Left ventricle myocardium inferior (tissue), 1 donor: ENCODE data around the gene TMEM215. TPM values are rescaled to one million over a fixed set of nuclear protein-coding genes. Genes with fewer than 3 reads are reported as not detected.

Experiments used
- DNase-seq: peaks from one replicate; pipeline ENCODE4 v3.0.0-alpha.2; 2020
- H3K27ac ChIP-seq: fragments of 200-600 bp; replicated peaks from 2 replicates; pipeline ENCODE4 v1.8.0; 2021
- H3K27me3 ChIP-seq: fragments of 200-600 bp; 2 replicates; pipeline ENCODE4 v1.8.0; 2021; ENCODE audit warnings: low read depth
- H3K36me3 ChIP-seq: fragments of 200-600 bp; 2 replicates; pipeline ENCODE4 v1.8.0; 2021
- H3K4me1 ChIP-seq: fragments of 200-600 bp; 2 replicates; pipeline ENCODE4 v1.8.0; 2021
- H3K4me3 ChIP-seq: fragments of 200-600 bp; 2 replicates; pipeline ENCODE4 v1.8.0; 2021; ENCODE audit warnings: mild to moderate bottlenecking, moderate library complexity
- H3K9me3 ChIP-seq: fragments of 200-600 bp; replicated peaks from 2 replicates; pipeline ENCODE4 v1.8.0; 2021
- intact Hi-C: fragments of 100-400 bp; cut with micrococcal nuclease; formaldehyde crosslinking; loops from one replicate; pipeline ENCODE4 v1.11.0; 2022
- total RNA-seq: library from RNA; stranded (reverse); fragmentation: NEBNext Ultra II Directional; extraction: Animal tissue kit (Norgen Biotek cat#: 25700); gene quantifications from one replicate; pipeline ENCODE4 v1.2.1, GENCODE V29; 2021
- TF ChIP-seq, protein P1 (sequence below): fragments of 200-600 bp; IDR thresholded peaks from 2 replicates; pipeline ENCODE4 v1.8.0; 2021; ENCODE audit warnings: antibody characterized with exemption, mild to moderate bottlenecking, borderline replicate concordance
- donor health status: DM: no; HTN: yes; CAD: no; lungs with severe emphysema.

TMEM215 gene
- total RNA-seq, 1 donor from 2014 or later: not detected

DNA sequence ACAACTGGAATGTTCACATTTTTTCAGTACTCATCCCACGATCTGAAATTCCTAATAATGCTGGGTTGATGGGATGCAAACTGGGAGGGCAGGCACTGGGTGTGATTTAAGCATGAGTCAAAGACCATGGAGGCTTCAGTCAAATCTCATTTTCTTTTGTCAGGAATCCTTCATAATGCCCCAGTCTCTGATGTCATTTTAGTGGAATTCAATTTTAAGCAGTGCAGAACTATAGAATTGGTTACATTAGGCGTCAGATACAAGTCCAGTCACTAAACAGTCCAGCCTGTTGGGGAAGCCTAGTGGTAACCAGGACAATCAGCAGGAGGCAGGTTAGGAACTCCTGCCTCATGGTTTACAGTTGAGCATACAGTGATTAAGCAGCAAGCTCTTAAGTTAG lies 41.0 kb upstream of the TMEM215 start:
- Histone ChIP-seq H3K27me3 (no peaks in the 10 kb centered on the region), H3K27ac (no peak overlapping the region), H3K4me3 (no peak overlapping the region), H3K4me1 (no peaks in the 10 kb centered on the region), H3K36me3 (no peaks in the 10 kb centered on the region), H3K9me3 (no peaks in the 10 kb centered on the region)
- TF ChIP-seq, protein P1, sequence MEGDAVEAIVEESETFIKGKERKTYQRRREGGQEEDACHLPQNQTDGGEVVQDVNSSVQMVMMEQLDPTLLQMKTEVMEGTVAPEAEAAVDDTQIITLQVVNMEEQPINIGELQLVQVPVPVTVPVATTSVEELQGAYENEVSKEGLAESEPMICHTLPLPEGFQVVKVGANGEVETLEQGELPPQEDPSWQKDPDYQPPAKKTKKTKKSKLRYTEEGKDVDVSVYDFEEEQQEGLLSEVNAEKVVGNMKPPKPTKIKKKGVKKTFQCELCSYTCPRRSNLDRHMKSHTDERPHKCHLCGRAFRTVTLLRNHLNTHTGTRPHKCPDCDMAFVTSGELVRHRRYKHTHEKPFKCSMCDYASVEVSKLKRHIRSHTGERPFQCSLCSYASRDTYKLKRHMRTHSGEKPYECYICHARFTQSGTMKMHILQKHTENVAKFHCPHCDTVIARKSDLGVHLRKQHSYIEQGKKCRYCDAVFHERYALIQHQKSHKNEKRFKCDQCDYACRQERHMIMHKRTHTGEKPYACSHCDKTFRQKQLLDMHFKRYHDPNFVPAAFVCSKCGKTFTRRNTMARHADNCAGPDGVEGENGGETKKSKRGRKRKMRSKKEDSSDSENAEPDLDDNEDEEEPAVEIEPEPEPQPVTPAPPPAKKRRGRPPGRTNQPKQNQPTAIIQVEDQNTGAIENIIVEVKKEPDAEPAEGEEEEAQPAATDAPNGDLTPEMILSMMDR: no peak
- intact Hi-C loops: no loop called here
- DNase-seq: no peak

DNA sequence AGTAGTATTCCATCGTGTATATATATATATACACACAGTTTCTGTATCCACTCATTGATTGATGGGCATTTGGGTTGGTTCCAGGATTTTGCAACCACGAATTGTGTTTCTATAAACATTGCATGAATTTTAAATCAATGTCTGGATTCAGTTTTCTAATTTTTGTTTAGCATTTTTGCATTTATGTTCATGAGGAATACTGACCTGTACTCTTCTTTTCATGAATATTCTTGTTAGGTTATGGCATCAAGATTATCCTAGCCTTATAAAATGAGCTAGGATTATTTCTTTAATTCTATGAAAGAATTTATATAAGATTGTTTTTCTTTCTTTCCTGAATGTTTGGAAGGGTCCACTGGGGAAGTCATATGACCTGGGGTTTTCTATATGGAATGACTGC lies 35.3 kb upstream of the TMEM215 start:
- intact Hi-C loops: no loop called here
- H3K4me1 ChIP-seq: no peaks in the 10 kb centered on the region
- H3K4me3 ChIP-seq: no peak overlapping the region
- H3K27me3 ChIP-seq: peaks cover 5% of the 10 kb centered on the region
- TF ChIP-seq, protein P1: no peak
- H3K9me3 ChIP-seq: no peaks in the 10 kb centered on the region
- no peaks in the 10 kb centered on the region for H3K36me3 ChIP-seq
- no peak overlapping the region for H3K27ac ChIP-seq
- no peak for DNase-seq

DNA sequence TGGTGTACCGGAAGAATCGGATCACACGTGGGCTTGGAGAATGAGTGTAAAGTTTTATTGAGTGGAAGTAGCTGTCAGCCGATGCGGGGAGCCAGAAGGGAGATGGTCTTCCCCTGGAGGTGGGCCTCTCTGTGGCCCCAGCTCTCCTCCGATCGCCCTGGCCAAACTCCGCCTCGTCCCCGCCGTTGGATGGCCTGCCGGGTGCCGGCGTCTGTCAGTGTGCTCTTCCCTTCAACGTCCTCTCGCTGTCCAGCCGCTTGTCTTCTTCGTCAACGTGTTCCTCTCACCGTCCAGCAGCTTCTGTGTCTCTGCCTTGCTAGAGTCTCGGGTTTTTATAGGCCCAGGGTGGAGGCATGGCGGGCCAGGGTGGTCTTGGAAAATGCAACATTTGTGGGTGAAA lies 27.6 kb upstream of the TMEM215 start:
- H3K27ac ChIP-seq: no peak overlapping the region
- H3K36me3 ChIP-seq: no peaks in the 10 kb centered on the region
- TF ChIP-seq, protein P1: no peak
- DNase-seq: no peak
- no peaks in the 10 kb centered on the region for H3K4me1 ChIP-seq
- intact Hi-C loops: no loop called here
- H3K9me3 ChIP-seq: peaks cover 13% of the 10 kb centered on the region
- H3K4me3 ChIP-seq: no peak overlapping the region
- peaks cover 22% of the 10 kb centered on the region for H3K27me3 ChIP-seq

DNA sequence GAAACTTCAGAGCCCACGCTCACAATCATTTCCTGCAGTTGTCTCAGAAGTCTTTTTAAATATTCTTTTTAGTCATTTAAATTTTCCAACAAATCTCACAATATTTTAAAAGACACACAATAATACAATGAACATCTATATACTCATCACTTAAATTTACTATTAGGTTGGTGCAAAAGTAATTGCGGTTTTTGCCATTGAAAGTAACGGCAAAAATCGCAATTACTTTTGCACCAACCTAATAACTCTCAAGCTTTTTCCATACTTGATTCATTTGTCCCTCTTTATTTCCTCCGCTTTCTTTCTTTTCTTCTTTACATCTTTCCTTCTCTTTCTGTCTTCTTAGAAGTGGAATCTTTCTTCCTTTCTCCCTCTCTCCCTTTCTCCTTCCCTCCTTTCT lies 19.2 kb upstream of the TMEM215 start:
- DNase-seq: no peak
- no peaks in the 10 kb centered on the region for H3K36me3 ChIP-seq
- TF ChIP-seq, protein P1: no peak
- no peaks in the 10 kb centered on the region for H3K9me3 ChIP-seq
- no peak overlapping the region for H3K27ac ChIP-seq
- intact Hi-C loops: no loop called here
- H3K4me1 ChIP-seq: no peaks in the 10 kb centered on the region
- peaks cover 7% of the 10 kb centered on the region for H3K27me3 ChIP-seq
- no peak overlapping the region for H3K4me3 ChIP-seq

DNA sequence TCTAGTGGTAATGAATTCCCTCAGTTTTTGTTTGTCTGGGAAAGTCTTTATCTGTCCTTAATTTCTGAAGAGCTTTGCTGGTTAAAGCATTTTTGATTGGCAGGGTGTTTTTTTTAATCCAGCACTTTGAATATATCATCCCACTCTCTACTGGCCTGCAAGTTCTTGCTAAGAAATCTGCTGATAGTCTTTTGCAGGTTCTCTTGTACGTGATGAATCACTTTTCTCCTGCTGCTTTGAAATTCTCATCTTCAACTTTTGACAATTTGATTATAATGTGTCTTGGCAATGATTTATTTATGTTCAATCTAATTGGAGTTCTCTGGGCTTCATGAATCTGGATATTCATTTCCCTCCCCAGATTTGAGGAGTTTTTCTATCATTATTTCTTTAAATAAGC lies 8.1 kb upstream of the TMEM215 start:
- peaks cover 50% of the 10 kb centered on the region for H3K9me3 ChIP-seq
- TF ChIP-seq, protein P1: no peak
- intact Hi-C loops: no loop called here
- no peaks in the 10 kb centered on the region for H3K4me1 ChIP-seq
- no peak overlapping the region for H3K4me3 ChIP-seq
- no peaks in the 10 kb centered on the region for H3K36me3 ChIP-seq
- H3K27me3 ChIP-seq: peaks cover 21% of the 10 kb centered on the region
- no peak for DNase-seq
- H3K27ac ChIP-seq: no peak overlapping the region

DNA sequence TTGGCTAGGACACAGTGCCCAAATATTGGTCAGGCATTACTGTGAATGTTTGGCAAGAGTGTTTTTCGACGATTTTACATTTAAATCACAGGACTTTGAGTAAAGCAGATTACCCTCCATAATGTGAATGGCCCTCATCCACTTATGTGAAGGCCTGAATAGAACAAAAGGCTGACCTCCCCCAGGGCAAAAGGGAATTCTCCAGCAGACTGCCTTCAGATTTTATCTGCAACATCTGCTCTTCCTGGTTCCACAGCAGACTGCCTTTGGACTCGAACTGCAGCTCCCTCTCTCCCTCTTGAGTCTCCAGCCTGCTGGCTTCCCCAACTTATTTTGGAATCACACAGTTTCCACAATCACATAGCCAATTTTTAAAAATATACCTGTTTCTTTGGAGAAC lies 7.1 kb upstream of the TMEM215 start:
- Histone ChIP-seq H3K4me3 (no peak overlapping the region), H3K27me3 (peaks cover 30% of the 10 kb centered on the region), H3K27ac (no peak overlapping the region), H3K36me3 (no peaks in the 10 kb centered on the region), H3K9me3 (peaks cover 50% of the 10 kb centered on the region), H3K4me1 (no peaks in the 10 kb centered on the region)
- intact Hi-C loops: no loop called here
- TF ChIP-seq, protein P1: no peak
- no peak for DNase-seq
